Ascending aorta (tissue), 2 donors: ENCODE measurements around the gene ROBO4. TPM values are rescaled to one million over a fixed set of nuclear protein-coding genes. Genes with fewer than 3 reads are reported as not detected.

Experiments used
- DNase-seq, 2 donors: peaks; one replicate each; pipeline ENCODE4 v3.0.0-alpha.2; 2019; ENCODE audit warnings: low spot score in 2 of 2
- H3K27ac ChIP-seq, 2 donors: fragments of 200-600 bp; sonication (generic); one replicate each; pipeline ENCODE4 v1.5.1; 2016 to 2017; ENCODE audit warnings: mild to moderate bottlenecking in 1 of 2
- H3K27me3 ChIP-seq: fragments of 200-600 bp; sonication (generic); one replicate; pipeline ENCODE4 v1.5.1; 2017
- H3K36me3 ChIP-seq, 2 donors: fragments of 200-600 bp; sonication (generic); one replicate each; pipeline ENCODE4 v1.5.1; 2016
- H3K4me1 ChIP-seq, 2 donors: fragments of 200-600 bp; sonication (generic); one replicate each; pipeline ENCODE4 v1.5.1; 2016 to 2017; ENCODE audit warnings: mild to moderate bottlenecking in 1 of 2
- H3K4me3 ChIP-seq, 2 donors: fragments of 200-600 bp; sonication (generic); one replicate each; pipeline ENCODE4 v1.5.1; 2016 to 2017; ENCODE audit warnings: mild to moderate bottlenecking in 1 of 2
- H3K9me3 ChIP-seq, 2 donors: fragments of 200-600 bp; sonication (generic); one replicate each; pipeline ENCODE4 v1.5.1; 2016
- CTCF ChIP-seq, 3 experiments: fragments of 200-600 bp in 2 of 3; fragments of 450-650 bp in 1 of 3; sonication (generic) in 2 of 3; IDR thresholded peaks; one replicate each; pipeline ENCODE4 v1.5.1; 2016 to 2019; ENCODE audit warnings: antibody characterized with exemption in 3 of 3, mild to moderate bottlenecking in 1 of 3, moderate library complexity in 1 of 3
- intact Hi-C: fragments of 100-400 bp; cut with DNase I; formaldehyde crosslinking; loops from one replicate; pipeline ENCODE4 v1.15.1; 2023
- total RNA-seq: library from RNA; depleted of rRNA; stranded (reverse); fragments of >200 nt; gene quantifications from one replicate; pipeline ENCODE4 v1.1.0, GENCODE V29; 2016

The ROBO4 gene
- total RNA-seq, 1 donor from 2014 or later, result 51.5 TPM

- no peaks in the 10 kb centered on the region for H3K9me3 ChIP-seq
- peaks cover 11 to 19% of the 10 kb centered on the region in 2 donors for H3K4me1 ChIP-seq
- intact Hi-C loops, result no loop called here
- no peak for DNase-seq
- H3K36me3 ChIP-seq, result no peaks in the 10 kb centered on the region
- TF ChIP-seq CTCF (IDR thresholded peaks at IDR 0.05), result no peak
- H3K27ac ChIP-seq, result no peak overlapping the region
- peaks cover 33% of the 10 kb centered on the region for H3K27me3 ChIP-seq
- H3K4me3 ChIP-seq, result no peak overlapping the region
Measured at GRCh38 chr11:124840666-124841065, 57.0 kb downstream of the ROBO4 start.

DNA sequence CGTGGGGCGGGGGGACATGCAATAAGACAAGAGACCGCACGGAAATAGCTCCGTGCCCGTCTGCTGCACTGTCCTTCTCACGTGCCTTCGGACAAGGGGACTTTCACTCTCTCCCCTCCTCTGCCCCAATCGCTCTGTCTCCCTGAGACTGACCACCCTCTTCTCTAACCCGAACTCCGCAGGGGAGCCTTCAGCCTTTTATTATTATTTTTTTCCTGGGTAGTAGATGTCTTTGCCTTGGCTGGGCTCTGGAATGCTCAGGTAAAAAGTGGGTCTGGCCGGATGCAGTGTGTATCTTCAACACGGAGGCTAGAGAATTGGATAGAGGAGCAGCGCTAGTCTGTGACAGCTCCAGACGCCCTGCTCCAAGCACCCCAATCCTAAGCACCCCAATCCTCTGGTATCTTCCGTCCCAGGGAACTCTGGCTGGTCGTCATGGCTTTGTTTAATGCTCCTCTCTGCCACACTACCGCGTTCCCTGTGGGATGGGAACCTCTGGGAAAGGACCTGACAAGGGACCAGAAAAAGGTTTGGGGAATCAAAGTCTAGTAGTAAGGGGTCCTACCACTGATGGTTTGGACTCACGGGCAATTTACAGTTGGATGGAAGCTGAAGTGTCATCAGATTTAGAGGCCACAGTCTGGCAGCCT is 57.6 kb downstream of the ROBO4 start:
- Histone ChIP-seq H3K27ac (no peak overlapping the region), H3K36me3 (no peaks in the 10 kb centered on the region), H3K4me3 (peak overlapping the region; percentile 53 to 59), H3K27me3 (peaks cover 33% of the 10 kb centered on the region), H3K4me1 (peaks cover 11 to 19% of the 10 kb centered on the region in 2 donors), H3K9me3 (no peaks in the 10 kb centered on the region)
- TF ChIP-seq CTCF (IDR thresholded peaks at IDR 0.05), result no peak
- intact Hi-C loops, result loop anchor here (5.0 kb wide), 1 partner anchor 98 kb away; no protein-coding TSS in a partner anchor
- no peak for DNase-seq

DNA sequence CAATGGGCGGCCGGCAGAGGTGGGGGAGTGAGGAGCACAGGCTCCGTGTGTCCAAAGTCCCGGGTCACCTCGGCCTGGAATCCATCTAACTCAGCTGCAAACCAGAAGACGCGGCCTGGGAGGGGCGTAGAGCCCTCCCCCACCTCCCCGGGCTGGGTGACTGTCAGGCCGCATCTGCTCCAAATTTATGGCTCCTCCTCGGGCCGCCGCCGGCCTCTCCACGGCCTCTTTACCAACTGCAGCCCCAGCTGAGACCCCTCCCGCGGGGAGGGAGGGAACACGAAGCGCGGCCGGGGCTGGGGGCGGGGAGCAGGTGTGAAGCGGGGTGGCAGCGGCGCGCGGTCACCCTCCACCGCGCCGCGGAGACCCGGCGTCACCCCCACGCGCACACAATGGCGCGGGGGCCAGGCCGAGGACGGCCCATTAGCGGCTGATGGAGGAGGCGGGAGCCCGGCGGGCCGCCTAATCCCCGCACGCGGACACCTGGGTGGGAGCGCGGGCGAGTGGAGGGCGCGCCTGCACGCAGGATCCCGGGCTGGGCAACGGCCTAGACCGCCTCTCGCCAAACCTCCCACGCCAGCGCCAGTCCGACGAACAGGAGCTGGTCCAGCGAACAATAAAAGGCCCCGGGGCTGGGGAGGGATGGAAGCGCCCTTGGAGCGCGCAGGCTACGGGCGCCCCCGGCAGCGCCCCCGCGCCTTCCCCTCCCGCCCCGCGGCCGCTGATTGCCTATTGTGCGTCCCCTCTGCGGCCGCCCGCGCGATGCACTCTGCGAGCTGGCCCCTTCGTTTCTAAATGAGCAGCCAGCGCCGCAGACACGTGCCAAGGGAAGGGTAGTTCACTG is 58.3 kb downstream of the ROBO4 start:
- Histone ChIP-seq H3K4me1 (peaks cover 11 to 19% of the 10 kb centered on the region in 2 donors), H3K4me3 (peak overlapping the region; percentile 53 to 59), H3K36me3 (no peaks in the 10 kb centered on the region), H3K27ac (no peak overlapping the region), H3K9me3 (no peaks in the 10 kb centered on the region), H3K27me3 (peaks cover 33% of the 10 kb centered on the region)
- TF ChIP-seq CTCF (IDR thresholded peaks at IDR 0.05), result no peak
- DNase-seq, result no peak
- intact Hi-C loops, result loop anchor here (5.0 kb wide), 1 partner anchor 97 kb away; no protein-coding TSS in a partner anchor

- TF ChIP-seq CTCF (IDR thresholded peaks at IDR 0.05), result no peak
- intact Hi-C loops, result loop anchor here (5.0 kb wide), 1 partner anchor 96 kb away; no protein-coding TSS in a partner anchor
- no peak for DNase-seq
- Histone ChIP-seq H3K27me3 (peaks cover 30% of the 10 kb centered on the region), H3K4me3 (peak overlapping the region; percentile 53 to 59), H3K27ac (no peak overlapping the region), H3K36me3 (no peaks in the 10 kb centered on the region), H3K9me3 (no peaks in the 10 kb centered on the region), H3K4me1 (peaks cover 11 to 19% of the 10 kb centered on the region in 2 donors)
Measured at GRCh38 chr11:124838805-124839127, 58.9 kb downstream of the ROBO4 start.

GRCh38 chr11:124837491-124837856 is 60.2 kb downstream of the ROBO4 start:
- Histone ChIP-seq H3K4me3 (no peak overlapping the region), H3K36me3 (no peaks in the 10 kb centered on the region), H3K4me1 (peaks cover 11 to 14% of the 10 kb centered on the region in 2 donors), H3K9me3 (no peaks in the 10 kb centered on the region), H3K27ac (peak overlapping the region in 1 of 2 donors; percentile 84), H3K27me3 (peaks cover 21% of the 10 kb centered on the region)
- intact Hi-C loops, result loop anchor here (1.0 to 5.0 kb wide), 7 partner anchors 29 to 193 kb away; partner anchors contain the start of genes CCDC15 and ESAM
- DNase-seq, result no peak
- TF ChIP-seq CTCF (IDR thresholded peaks at IDR 0.05), result peak in 2 of 3 experiments; percentile 25 to 35
